Heart left ventricle (tissue), 13 donors: Measurements from ENCODE around the gene GABRB3.

Experiments used
- CTCF ChIP-seq, 12 donors: fragments of 200-600 bp; sonication (generic) in 4 of 12; IDR thresholded peaks; one replicate each; pipeline versions ENCODE4 v1.5.0 to v1.8.0; 2018 to 2022; ENCODE audit warnings: antibody characterized with exemption in 12 of 12, mild to moderate bottlenecking in 5 of 12
- POLR2A ChIP-seq, 2 donors: fragments of 450-650 bp; IDR thresholded peaks; one replicate each; pipeline ENCODE4 v1.6.1; 2017; ENCODE audit warnings: antibody characterized with exemption in 2 of 2, mild to moderate bottlenecking in 2 of 2, moderate library complexity in 2 of 2
- donor health status: ischemic (EF 13 %, LVEDD 7.1; RV severe dilation, severe dysfunction).
- donor health status: DM: no; HTN: yes; CAD: no.
- donor health status: DM: no; HTN: no; CAD: no.
- donor health status: ischemic (EF 25% LVEDD 6.9; RV normal size, moderate dysfunction).
- donor health status: ischemic (EF 25% LVEDD 5.7; RV mildly dilated, moderate dysfunction).
- donor health status: ischemic (EF 35%, LVEDD 5.7; RV mildly dilated, moderate dysfunction).
- donor health status: nonischemic (EF 11% LVEDD 7.7; RV severe dilation, severe dysfunction).
- donor health status: DM: yes; HTN: yes; CAD: no.
- donor health status: PGD.
- donor health status: ischemic (EF 29% LVEDD 5.4; RV normal size, mild dysfunction).
- donor health status: nonischemic (EF 23%, LVEDD 6.1; RV moderate dilation, normal function).

DNA sequence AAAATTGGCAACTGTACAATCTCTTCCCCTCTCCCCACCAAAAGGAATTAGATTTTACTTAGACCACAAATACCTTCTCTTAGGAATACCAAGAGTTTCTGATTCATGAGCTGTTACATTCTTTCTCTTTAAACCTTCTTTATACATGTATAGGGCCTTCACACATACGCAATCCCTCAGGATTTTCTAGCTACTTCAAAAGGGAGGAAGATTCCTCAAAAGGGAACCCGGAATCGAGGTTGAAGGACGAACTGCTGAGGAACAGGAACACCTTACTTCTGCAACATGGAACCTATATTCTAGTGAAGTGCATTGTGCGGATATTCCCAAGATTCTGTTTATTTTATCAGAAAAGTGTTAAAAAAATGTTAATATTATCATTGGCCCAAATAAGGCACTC lies 52.3 kb downstream of the GABRB3 start:
- no peak for TF ChIP-seq CTCF (IDR thresholded peaks at IDR 0.05)
- TF ChIP-seq POLR2A (IDR thresholded peaks at IDR 0.05), result no peak
